Neural cell (in vitro differentiated cells): Measurements from ENCODE around the gene PLD6. TPM values are rescaled to one million over a fixed set of nuclear protein-coding genes. Genes with fewer than 3 reads are reported as not detected.

Source experiments
- H2AFZ ChIP-seq: fragments of 200-600, 300-800 bp; sonication (generic), shearing (Covaris generic); 2 replicates; pipeline ENCODE4 v1.6.0; 2014; ENCODE audit warnings: low read depth, mild to moderate bottlenecking, antibody characterized with exemption, low read length, moderate library complexity
- H3F3A ChIP-seq: fragments of 200-600 bp; shearing (Covaris generic); 2 replicates; pipeline ENCODE4 v1.6.1; 2016; ENCODE audit warnings: mild to moderate bottlenecking, moderate library complexity, mixed read lengths, antibody characterized with exemption, low read length; ENCODE audit not compliant: insufficient read depth, poor library complexity, severe bottlenecking
- H3K27ac ChIP-seq: fragments of 200-600, 300-800 bp; sonication (generic), shearing (Covaris generic); 2 replicates; pipeline ENCODE4 v1.5.1; 2014; ENCODE audit warnings: mild to moderate bottlenecking, low read length, moderate library complexity
- H3K27me3 ChIP-seq: fragments of 300-800, 200-600 bp; sonication (generic), shearing (Covaris generic); 2 replicates; pipeline ENCODE4 v1.6.0; 2014; ENCODE audit warnings: mild to moderate bottlenecking, low read depth, low read length, moderate library complexity; ENCODE audit not compliant: insufficient read depth
- H3K36me3 ChIP-seq: fragments of 300-800, 200-600 bp; sonication (generic), shearing (Covaris generic); 2 replicates; pipeline ENCODE4 v1.5.1; 2014; ENCODE audit warnings: mild to moderate bottlenecking, antibody characterized with exemption, low read length, moderate library complexity; ENCODE audit not compliant: insufficient read depth
- H3K4me2 ChIP-seq: fragments of 300-800, 200-600 bp; sonication (generic), shearing (Covaris generic); 2 replicates; pipeline ENCODE4 v1.6.0; 2014; ENCODE audit warnings: mild to moderate bottlenecking, low read length
- H3K4me3 ChIP-seq: fragments of 300-800, 200-600 bp; sonication (generic), shearing (Covaris generic); 2 replicates; pipeline ENCODE4 v1.5.1; 2014; ENCODE audit warnings: mild to moderate bottlenecking, low read length, moderate library complexity
- H3K79me2 ChIP-seq: fragments of 200-600 bp; shearing (Covaris generic); replicated peaks from 2 replicates; pipeline ENCODE4 v1.6.0; 2014; ENCODE audit warnings: mild to moderate bottlenecking, low read length, moderate library complexity; ENCODE audit not compliant: insufficient read depth
- H3K9ac ChIP-seq: fragments of 300-800, 200-600 bp; sonication (generic), shearing (Covaris generic); 2 replicates; pipeline ENCODE4 v1.6.1; 2016; ENCODE audit warnings: mild to moderate bottlenecking, low read length, mixed read lengths
- H3K9me2 ChIP-seq: fragments of 200-600 bp; shearing (Covaris generic); 2 replicates; pipeline ENCODE4 v1.6.1; 2016; ENCODE audit warnings: mild to moderate bottlenecking, low read length, mixed read lengths; ENCODE audit not compliant: insufficient read depth
- H3K9me3 ChIP-seq: fragments of 200-600, 300-800 bp; sonication (generic), shearing (Covaris generic); 2 replicates; pipeline ENCODE4 v1.6.1; 2016; ENCODE audit warnings: mild to moderate bottlenecking, mixed run types, low read length, moderate library complexity, mixed read lengths
- H4K20me1 ChIP-seq: fragments of 200-600 bp; shearing (Covaris generic); 2 replicates; pipeline ENCODE4 v1.6.1; 2016; ENCODE audit warnings: mild to moderate bottlenecking, mixed run types; ENCODE audit not compliant: insufficient read depth
- EP300 ChIP-seq: fragments of 450-650 bp; conservative IDR thresholded peaks from 2 replicates; pipeline ENCODE4 v1.6.1; 2014; ENCODE audit warnings: antibody characterized with exemption, mild to moderate bottlenecking, moderate library complexity; ENCODE audit not compliant: poor library complexity, severe bottlenecking
- EZH2 ChIP-seq: fragments of 200-600, 300-800 bp; shearing (Covaris generic), sonication (generic); IDR thresholded peaks from 2 replicates; pipeline ENCODE4 v1.6.1; 2014; ENCODE audit warnings: antibody characterized with exemption, low read length, borderline replicate concordance, mild to moderate bottlenecking; ENCODE audit not compliant: insufficient read depth, poor library complexity, severe bottlenecking
- MXI1 ChIP-seq: fragments of 450-650 bp; conservative IDR thresholded peaks from 2 replicates; pipeline ENCODE4 v1.6.1; 2014; ENCODE audit warnings: antibody characterized with exemption, mild to moderate bottlenecking; ENCODE audit not compliant: poor library complexity, severe bottlenecking
- POLR2AphosphoS5 ChIP-seq: IDR thresholded peaks from 2 replicates; pipeline ENCODE4 v1.6.1; 2012
- RAD21 ChIP-seq: fragments of 450-650 bp; conservative IDR thresholded peaks from 2 replicates; pipeline ENCODE4 v1.6.1; 2014; ENCODE audit warnings: antibody characterized with exemption, mild to moderate bottlenecking, moderate library complexity
- SMC3 ChIP-seq: fragments of 450-650 bp; conservative IDR thresholded peaks from 2 replicates; pipeline ENCODE4 v1.6.1; 2014; ENCODE audit warnings: antibody characterized with exemption, mild to moderate bottlenecking, moderate library complexity; ENCODE audit not compliant: poor library complexity
- TAF1 ChIP-seq: IDR thresholded peaks from 2 replicates; pipeline ENCODE4 v1.6.1; 2012; ENCODE audit warnings: low read depth
- polyA plus RNA-seq: library from polyadenylated mRNA; depleted of rRNA; stranded (reverse); fragments of >200 nt; gene quantifications from 2 replicates; pipeline ENCODE4 v1.2.3, GENCODE V29; 2014
- TF ChIP-seq, protein P1 (sequence below): fragments of 450-650 bp; IDR thresholded peaks from 2 replicates; pipeline ENCODE4 v1.5.1; 2014; ENCODE audit warnings: antibody characterized with exemption, mild to moderate bottlenecking, moderate library complexity; ENCODE audit not compliant: poor library complexity, severe bottlenecking
- TF ChIP-seq, protein P2 (sequence below): IDR thresholded peaks from 2 replicates; pipeline ENCODE4 v1.6.1; 2012; ENCODE audit warnings: borderline replicate concordance

The PLD6 gene
- polyA plus RNA-seq, 1 donor from 2014 or later = 2.0 TPM

DNA sequence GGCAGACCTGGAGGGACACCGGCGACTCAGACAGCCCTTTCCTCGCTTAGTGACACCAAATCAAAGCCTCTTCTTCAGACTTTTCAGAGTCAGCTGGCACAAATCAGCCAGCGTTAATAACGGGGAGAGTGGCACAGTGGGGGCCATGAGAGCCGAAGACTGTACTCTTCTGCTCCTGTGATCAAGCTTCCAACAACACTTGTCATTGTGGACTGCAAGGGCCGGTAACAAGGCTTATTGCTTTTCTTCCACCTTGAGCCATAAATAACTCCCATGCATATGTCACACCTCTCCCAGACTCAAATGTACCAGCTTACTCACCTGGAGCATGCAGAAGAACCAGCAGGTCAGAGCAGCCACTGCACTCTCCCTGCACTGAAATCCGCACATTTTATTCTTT lies 18.0 kb upstream of the PLD6 start:
- H3K9me2 ChIP-seq = no peaks in the 10 kb centered on the region
- no peak overlapping the region for H3K4me2 ChIP-seq
- H2AFZ ChIP-seq = no peak overlapping the region
- H3K4me3 ChIP-seq = no peak overlapping the region
- H3K79me2 ChIP-seq = no peaks in the 10 kb centered on the region
- TF ChIP-seq, protein P1, sequence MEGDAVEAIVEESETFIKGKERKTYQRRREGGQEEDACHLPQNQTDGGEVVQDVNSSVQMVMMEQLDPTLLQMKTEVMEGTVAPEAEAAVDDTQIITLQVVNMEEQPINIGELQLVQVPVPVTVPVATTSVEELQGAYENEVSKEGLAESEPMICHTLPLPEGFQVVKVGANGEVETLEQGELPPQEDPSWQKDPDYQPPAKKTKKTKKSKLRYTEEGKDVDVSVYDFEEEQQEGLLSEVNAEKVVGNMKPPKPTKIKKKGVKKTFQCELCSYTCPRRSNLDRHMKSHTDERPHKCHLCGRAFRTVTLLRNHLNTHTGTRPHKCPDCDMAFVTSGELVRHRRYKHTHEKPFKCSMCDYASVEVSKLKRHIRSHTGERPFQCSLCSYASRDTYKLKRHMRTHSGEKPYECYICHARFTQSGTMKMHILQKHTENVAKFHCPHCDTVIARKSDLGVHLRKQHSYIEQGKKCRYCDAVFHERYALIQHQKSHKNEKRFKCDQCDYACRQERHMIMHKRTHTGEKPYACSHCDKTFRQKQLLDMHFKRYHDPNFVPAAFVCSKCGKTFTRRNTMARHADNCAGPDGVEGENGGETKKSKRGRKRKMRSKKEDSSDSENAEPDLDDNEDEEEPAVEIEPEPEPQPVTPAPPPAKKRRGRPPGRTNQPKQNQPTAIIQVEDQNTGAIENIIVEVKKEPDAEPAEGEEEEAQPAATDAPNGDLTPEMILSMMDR = no peak
- TF ChIP-seq, protein P2, sequence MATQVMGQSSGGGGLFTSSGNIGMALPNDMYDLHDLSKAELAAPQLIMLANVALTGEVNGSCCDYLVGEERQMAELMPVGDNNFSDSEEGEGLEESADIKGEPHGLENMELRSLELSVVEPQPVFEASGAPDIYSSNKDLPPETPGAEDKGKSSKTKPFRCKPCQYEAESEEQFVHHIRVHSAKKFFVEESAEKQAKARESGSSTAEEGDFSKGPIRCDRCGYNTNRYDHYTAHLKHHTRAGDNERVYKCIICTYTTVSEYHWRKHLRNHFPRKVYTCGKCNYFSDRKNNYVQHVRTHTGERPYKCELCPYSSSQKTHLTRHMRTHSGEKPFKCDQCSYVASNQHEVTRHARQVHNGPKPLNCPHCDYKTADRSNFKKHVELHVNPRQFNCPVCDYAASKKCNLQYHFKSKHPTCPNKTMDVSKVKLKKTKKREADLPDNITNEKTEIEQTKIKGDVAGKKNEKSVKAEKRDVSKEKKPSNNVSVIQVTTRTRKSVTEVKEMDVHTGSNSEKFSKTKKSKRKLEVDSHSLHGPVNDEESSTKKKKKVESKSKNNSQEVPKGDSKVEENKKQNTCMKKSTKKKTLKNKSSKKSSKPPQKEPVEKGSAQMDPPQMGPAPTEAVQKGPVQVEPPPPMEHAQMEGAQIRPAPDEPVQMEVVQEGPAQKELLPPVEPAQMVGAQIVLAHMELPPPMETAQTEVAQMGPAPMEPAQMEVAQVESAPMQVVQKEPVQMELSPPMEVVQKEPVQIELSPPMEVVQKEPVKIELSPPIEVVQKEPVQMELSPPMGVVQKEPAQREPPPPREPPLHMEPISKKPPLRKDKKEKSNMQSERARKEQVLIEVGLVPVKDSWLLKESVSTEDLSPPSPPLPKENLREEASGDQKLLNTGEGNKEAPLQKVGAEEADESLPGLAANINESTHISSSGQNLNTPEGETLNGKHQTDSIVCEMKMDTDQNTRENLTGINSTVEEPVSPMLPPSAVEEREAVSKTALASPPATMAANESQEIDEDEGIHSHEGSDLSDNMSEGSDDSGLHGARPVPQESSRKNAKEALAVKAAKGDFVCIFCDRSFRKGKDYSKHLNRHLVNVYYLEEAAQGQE = no peak
- TF ChIP-seq MXI1 (no peak), POLR2AphosphoS5 (no peak), EZH2 (no peak), RAD21 (no peak), EP300 (no peak), TAF1 (no peak), SMC3 (no peak)
- no peaks in the 10 kb centered on the region for H3F3A ChIP-seq
- H3K9me3 ChIP-seq = no peaks in the 10 kb centered on the region
- peaks cover 6% of the 10 kb centered on the region for H3K36me3 ChIP-seq
- H3K9ac ChIP-seq = no peak overlapping the region
- no peak overlapping the region for H3K27ac ChIP-seq
- no peaks in the 10 kb centered on the region for H4K20me1 ChIP-seq
- H3K27me3 ChIP-seq = no peaks in the 10 kb centered on the region

DNA sequence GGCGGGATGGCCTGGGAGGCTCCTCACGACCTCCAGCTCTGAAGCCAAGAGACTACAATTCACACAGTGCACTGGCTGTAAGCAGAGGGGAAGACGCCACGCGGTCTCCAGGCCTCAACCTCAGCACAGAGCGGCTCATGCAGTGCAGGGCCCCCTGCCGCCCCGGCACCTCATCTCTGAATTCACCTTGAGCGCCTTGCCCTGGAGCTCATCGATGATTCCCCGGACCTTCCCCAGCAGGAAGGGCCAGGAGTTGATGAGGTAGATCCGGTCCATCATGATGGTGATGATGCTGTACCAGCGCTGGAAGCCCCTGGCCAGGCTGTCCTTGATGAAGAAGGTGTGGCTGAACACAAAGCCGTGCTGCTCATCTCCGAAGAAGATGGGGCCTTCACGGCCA lies 17.6 kb upstream of the PLD6 start:
- Histone ChIP-seq H2AFZ (no peak overlapping the region), H3K9me3 (no peaks in the 10 kb centered on the region), H3K9ac (no peak overlapping the region), H3F3A (no peaks in the 10 kb centered on the region), H3K79me2 (no peaks in the 10 kb centered on the region), H3K36me3 (peaks cover 6% of the 10 kb centered on the region), H3K27me3 (no peaks in the 10 kb centered on the region), H3K4me2 (no peak overlapping the region), H3K27ac (no peak overlapping the region), H3K4me3 (no peak overlapping the region), H4K20me1 (no peaks in the 10 kb centered on the region), H3K9me2 (no peaks in the 10 kb centered on the region)
- TF ChIP-seq, protein P1 = no peak
- TF ChIP-seq MXI1 (no peak), SMC3 (no peak), EP300 (no peak), EZH2 (no peak), RAD21 (no peak), POLR2AphosphoS5 (no peak), TAF1 (no peak)
- TF ChIP-seq, protein P2 = no peak
